ENCODE results near the gene IFI27L1. TPM values are rescaled to one million over a fixed set of nuclear protein-coding genes. Genes with fewer than 3 reads are reported as not detected.

Gene IFI27L1
- total RNA-seq, 1 donor from 2014 or later = 5.0 TPM

GRCh38 chr14:94079891-94080620 lies 1.1 kb upstream of the IFI27L1 start:
- DNase-seq = peak; percentile 74

- DNase-seq = no peak
These were observed 293 bp downstream of the IFI27L1 start for GRCh38 chr14:94081386-94081820.

GRCh38 chr14:94087891-94088290 lies 6.8 kb downstream of the IFI27L1 start:
- no peak for DNase-seq

- DNase-seq = no peak
These were observed 7.4 kb downstream of the IFI27L1 start for GRCh38 chr14:94088516-94088915.

- DNase-seq = no peak
These were observed 8.4 kb downstream of the IFI27L1 start for GRCh38 chr14:94089479-94089878.

- DNase-seq = no peak
These were observed 12.3 kb downstream of the IFI27L1 start for GRCh38 chr14:94093418-94093817.

- no peak for DNase-seq
These were observed 16.0 kb downstream of the IFI27L1 start for GRCh38 chr14:94097091-94097490.

GRCh38 chr14:94098326-94098992 lies 17.3 kb downstream of the IFI27L1 start:
- no peak for DNase-seq

GRCh38 chr14:94099006-94099405 lies 17.9 kb downstream of the IFI27L1 start:
- no peak for DNase-seq

GRCh38 chr14:94100847-94101246 lies 19.7 kb downstream of the IFI27L1 start:
- no peak for DNase-seq

GRCh38 chr14:94101748-94102147 lies 20.6 kb downstream of the IFI27L1 start:
- no peak for DNase-seq

GRCh38 chr14:94102768-94103482 lies 21.8 kb downstream of the IFI27L1 start:
- no peak for DNase-seq

GRCh38 chr14:94103554-94104150 lies 22.5 kb downstream of the IFI27L1 start:
- DNase-seq = peak; percentile 67

GRCh38 chr14:94104731-94105130 lies 23.6 kb downstream of the IFI27L1 start:
- DNase-seq = peak; percentile 18

- no peak for DNase-seq
These were observed 28.8 kb downstream of the IFI27L1 start for GRCh38 chr14:94109915-94110250.

GRCh38 chr14:94110552-94111181 lies 29.6 kb downstream of the IFI27L1 start, which contains the start of gene IFI27:
Gene IFI27 (plus strand): TSS chr14:94110736.
- peak; percentile 13 for DNase-seq

- DNase-seq = no peak
These were observed 30.4 kb downstream of the IFI27L1 start for GRCh38 chr14:94111276-94112095.

GRCh38 chr14:94112513-94113063 lies 31.5 kb downstream of the IFI27L1 start:
- DNase-seq = no peak

GRCh38 chr14:94113073-94113472 lies 32.0 kb downstream of the IFI27L1 start:
- DNase-seq = no peak

- peak; percentile 15 for DNase-seq
These were observed 32.4 kb downstream of the IFI27L1 start for GRCh38 chr14:94113490-94113889.
